WTC11 (cell line): Measurements from ENCODE around the gene AR. TPM values are rescaled to one million over a fixed set of nuclear protein-coding genes. Genes with fewer than 3 reads are reported as not detected.
A peak's percentile ranks its signal among the peaks of the same experiment; 100 is the strongest.

Source experiments
- ATAC-seq: fragments of 200-7000 bp; cut with Tn5 transposase; 2 replicates; pipeline ENCODE4 v1.10.0; 2021; ENCODE audit warnings: mild to moderate bottlenecking, moderate library complexity
- CTCF ChIA-PET: fragments of 300-600 bp; sonication (Branson Sonifier 250); formaldehyde crosslinking; loops from one replicate; lab custom pipeline; 2021; ENCODE audit warnings: antibody characterized with exemption; lab: Charles Lee
- POLR2A ChIA-PET: fragments of 350-600 bp; sonication (Branson Sonifier 250); formaldehyde crosslinking; loops from one replicate; lab custom pipeline; 2021; ENCODE audit warnings: antibody characterized with exemption; lab: Charles Lee
- DNase-seq: peaks from one replicate; pipeline ENCODE4 v3.0.0; 2021; ENCODE audit warnings: low spot score
- H3K27ac Mint-ChIP-seq: 2 replicates; pipeline ENCODE4 v1.8.0; 2021; ENCODE audit warnings: mixed read lengths
- H3K27me3 Mint-ChIP-seq: 2 replicates; pipeline ENCODE4 v1.8.0; 2021; ENCODE audit warnings: low read depth, mild to moderate bottlenecking, moderate library complexity, mixed read lengths
- H3K36me3 Mint-ChIP-seq: 2 replicates; pipeline ENCODE4 v1.8.0; 2021; ENCODE audit warnings: mixed read lengths
- H3K4me1 Mint-ChIP-seq: 2 replicates; pipeline ENCODE4 v1.8.0; 2022; ENCODE audit warnings: mixed read lengths
- H3K4me3 Mint-ChIP-seq: 2 replicates; pipeline ENCODE4 v1.8.0; 2021; ENCODE audit warnings: mild to moderate bottlenecking, moderate library complexity, mixed read lengths
- H3K9me3 Mint-ChIP-seq: 2 replicates; pipeline ENCODE4 v1.8.0; 2021; ENCODE audit warnings: mixed read lengths
- CTCF ChIP-seq: fragments of 200-600 bp; IDR thresholded peaks from 2 replicates; pipeline ENCODE4 v1.8.0; 2022; ENCODE audit warnings: antibody characterized with exemption
- E2F1 ChIP-seq: sonication (generic); formaldehyde crosslinking; IDR thresholded peaks from 2 replicates; pipeline ENCODE4 v1.8.0; 2022; ENCODE audit warnings: mild to moderate bottlenecking, missing genetic modification reagents
- ELF4 ChIP-seq: sonication (generic); formaldehyde crosslinking; IDR thresholded peaks from 2 replicates; pipeline ENCODE4 v1.8.1; 2022; ENCODE audit warnings: low read depth, mild to moderate bottlenecking, moderate library complexity, missing genetic modification reagents
- ESRRA ChIP-seq: sonication (generic); formaldehyde crosslinking; IDR thresholded peaks from 2 replicates; pipeline ENCODE4 v1.8.1; 2022; ENCODE audit warnings: mild to moderate bottlenecking, missing genetic modification reagents, borderline replicate concordance
- GRHL2 ChIP-seq: fragments of 250-450 bp; sonication (Bioruptor Pico); IDR thresholded peaks from 2 replicates; pipeline ENCODE4 v1.8.0; 2022; ENCODE audit warnings: mild to moderate bottlenecking, moderate library complexity; ENCODE audit not compliant: insufficient replicate concordance, severe bottlenecking
- IRF1 ChIP-seq: sonication (generic); formaldehyde crosslinking; IDR thresholded peaks from 2 replicates; pipeline ENCODE4 v1.8.0; 2023; ENCODE audit warnings: missing genetic modification reagents
- JUN ChIP-seq: sonication (generic); formaldehyde crosslinking; IDR thresholded peaks from 2 replicates; pipeline ENCODE4 v1.8.0; 2023; ENCODE audit warnings: mild to moderate bottlenecking, missing genetic modification reagents
- KAT7 ChIP-seq: sonication (generic); formaldehyde crosslinking; IDR thresholded peaks from 2 replicates; pipeline ENCODE4 v1.8.1; 2023; ENCODE audit warnings: missing genetic modification reagents, mild to moderate bottlenecking, borderline replicate concordance
- NR2C2 ChIP-seq: sonication (generic); formaldehyde crosslinking; IDR thresholded peaks from 2 replicates; pipeline ENCODE4 v1.8.0; 2022; ENCODE audit warnings: mild to moderate bottlenecking, missing genetic modification reagents
- PRDM15 ChIP-seq: sonication (generic); formaldehyde crosslinking; IDR thresholded peaks from 2 replicates; pipeline ENCODE4 v1.8.0; 2022; ENCODE audit warnings: missing genetic modification reagents
- RELA ChIP-seq: sonication (generic); formaldehyde crosslinking; IDR thresholded peaks from 2 replicates; pipeline ENCODE4 v1.8.1; 2022; ENCODE audit warnings: missing genetic modification reagents, mild to moderate bottlenecking, borderline replicate concordance
- SMAD4 ChIP-seq: sonication (generic); formaldehyde crosslinking; IDR thresholded peaks from 2 replicates; pipeline ENCODE4 v1.8.0; 2022; ENCODE audit warnings: mild to moderate bottlenecking, missing genetic modification reagents
- TEAD4 ChIP-seq: sonication (generic); formaldehyde crosslinking; IDR thresholded peaks from 2 replicates; pipeline ENCODE4 v1.8.0; 2022; ENCODE audit warnings: mild to moderate bottlenecking, missing genetic modification reagents
- ZBTB21 ChIP-seq: sonication (generic); formaldehyde crosslinking; IDR thresholded peaks from 2 replicates; pipeline ENCODE4 v1.8.1; 2023; ENCODE audit warnings: mild to moderate bottlenecking, missing genetic modification reagents, borderline replicate concordance
- total RNA-seq: library from RNA; stranded (reverse); gene quantifications from 3 replicates; pipeline ENCODE4 v1.2.3, GENCODE V29; 2021
- TF ChIP-seq, protein P1 (sequence below): sonication (generic); formaldehyde crosslinking; IDR thresholded peaks from 2 replicates; pipeline ENCODE4 v1.8.1; 2022; ENCODE audit warnings: mild to moderate bottlenecking, moderate library complexity, missing genetic modification reagents
- TF ChIP-seq, protein P2 (sequence below): fragments of 250-450 bp; sonication (Bioruptor Pico); IDR thresholded peaks from 2 replicates; pipeline ENCODE4 v1.8.0; 2021; ENCODE audit warnings: mild to moderate bottlenecking
- TF ChIP-seq, protein P3 (sequence below): sonication (generic); formaldehyde crosslinking; IDR thresholded peaks from 2 replicates; pipeline ENCODE4 v1.8.1; 2023; ENCODE audit warnings: mild to moderate bottlenecking, missing genetic modification reagents
- TF ChIP-seq, protein P4 (sequence below): sonication (generic); formaldehyde crosslinking; IDR thresholded peaks from 2 replicates; pipeline ENCODE4 v1.8.0; 2022; ENCODE audit warnings: mild to moderate bottlenecking, missing genetic modification reagents

The AR gene
- total RNA-seq, 1 experiment from 2014 or later: 10.3 TPM

GRCh38 chrX:67546496-67547423, 2.9 kb downstream of the AR start:
- DNase-seq: no peak
- Mint-ChIP-seq H3K36me3 (no peaks in the 10 kb centered on the region), H3K27ac (0 out of 2 replicates have a peak overlapping the region, but pooled peaks have one; percentile 27), H3K9me3 (no peaks in the 10 kb centered on the region), H3K4me1 (peaks cover 47% of the 10 kb centered on the region), H3K27me3 (peaks cover 16% of the 10 kb centered on the region), H3K4me3 (peak overlapping the region; percentile 88)
- ChIA-PET POLR2A (no interaction called here), CTCF (interaction anchor here (1.2 kb wide), 1 partner anchor 9 kb away, joined by 3 read pairs; no protein-coding TSS in a partner anchor)
- no peak for ATAC-seq
- TF ChIP-seq GRHL2 (CRISPR knock-in tag) (no peak), PRDM15 (CRISPR knock-in tag) (no peak), ELF4 (CRISPR knock-in tag) (no peak), JUN (CRISPR knock-in tag) (no peak), KAT7 (CRISPR knock-in tag) (no peak), TEAD4 (no peak), E2F1 (CRISPR knock-in tag) (no peak), IRF1 (CRISPR knock-in tag) (no peak), CTCF (no peak), NR2C2 (CRISPR knock-in tag) (no peak), SMAD4 (CRISPR knock-in tag) (no peak)
- TF ChIP-seq, protein P1, sequence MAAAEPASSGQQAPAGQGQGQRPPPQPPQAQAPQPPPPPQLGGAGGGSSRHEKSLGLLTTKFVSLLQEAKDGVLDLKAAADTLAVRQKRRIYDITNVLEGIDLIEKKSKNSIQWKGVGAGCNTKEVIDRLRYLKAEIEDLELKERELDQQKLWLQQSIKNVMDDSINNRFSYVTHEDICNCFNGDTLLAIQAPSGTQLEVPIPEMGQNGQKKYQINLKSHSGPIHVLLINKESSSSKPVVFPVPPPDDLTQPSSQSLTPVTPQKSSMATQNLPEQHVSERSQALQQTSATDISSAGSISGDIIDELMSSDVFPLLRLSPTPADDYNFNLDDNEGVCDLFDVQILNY: no peak

DNA sequence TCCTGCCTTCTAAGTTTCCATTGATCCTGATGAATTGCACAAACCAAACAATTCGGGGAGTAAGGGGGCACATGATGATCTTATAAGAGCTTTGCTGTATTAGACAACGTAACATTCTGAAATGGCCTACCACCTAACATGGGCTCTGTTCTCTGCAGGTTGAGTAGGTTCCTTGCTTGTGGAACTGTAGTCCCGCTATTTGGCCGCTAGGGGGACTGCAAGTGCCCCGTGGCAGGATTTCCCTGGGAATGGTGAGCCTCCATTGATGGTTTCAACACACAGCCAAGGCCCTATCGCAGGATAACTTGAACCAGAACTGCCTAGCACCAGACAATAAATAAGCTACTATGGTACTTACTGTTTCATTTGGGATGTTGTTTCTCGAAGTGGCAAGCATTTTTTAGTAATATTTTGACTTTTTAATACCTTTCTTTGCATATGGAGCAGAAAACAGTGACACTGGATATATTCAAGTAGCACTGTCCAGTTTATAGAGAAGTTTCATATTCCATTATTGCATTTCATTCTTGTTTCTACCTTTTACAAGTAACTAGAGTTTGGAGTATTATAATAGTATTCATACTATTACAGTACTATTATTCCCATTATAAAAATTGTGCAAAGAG, 11.9 kb downstream of the AR start:
- peaks cover 10% of the 10 kb centered on the region; the same call in 1 of the 2 replicates for H3K9me3 Mint-ChIP-seq
- H3K36me3 Mint-ChIP-seq: peaks cover 16% of the 10 kb centered on the region
- peaks cover 5% of the 10 kb centered on the region for H3K4me1 Mint-ChIP-seq
- no peak overlapping the region for H3K4me3 Mint-ChIP-seq
- ChIA-PET POLR2A (no interaction called here), CTCF (interaction anchor here (0.7 to 1.6 kb wide), 2 partner anchors 9 to 162 kb away, joined by 3 to 5 read pairs; no protein-coding TSS in a partner anchor)
- peak; percentile 41 for DNase-seq
- H3K27ac Mint-ChIP-seq: no peak overlapping the region
- ATAC-seq: peak; percentile 75
- H3K27me3 Mint-ChIP-seq: no peaks in the 10 kb centered on the region
- TF ChIP-seq, protein P2, sequence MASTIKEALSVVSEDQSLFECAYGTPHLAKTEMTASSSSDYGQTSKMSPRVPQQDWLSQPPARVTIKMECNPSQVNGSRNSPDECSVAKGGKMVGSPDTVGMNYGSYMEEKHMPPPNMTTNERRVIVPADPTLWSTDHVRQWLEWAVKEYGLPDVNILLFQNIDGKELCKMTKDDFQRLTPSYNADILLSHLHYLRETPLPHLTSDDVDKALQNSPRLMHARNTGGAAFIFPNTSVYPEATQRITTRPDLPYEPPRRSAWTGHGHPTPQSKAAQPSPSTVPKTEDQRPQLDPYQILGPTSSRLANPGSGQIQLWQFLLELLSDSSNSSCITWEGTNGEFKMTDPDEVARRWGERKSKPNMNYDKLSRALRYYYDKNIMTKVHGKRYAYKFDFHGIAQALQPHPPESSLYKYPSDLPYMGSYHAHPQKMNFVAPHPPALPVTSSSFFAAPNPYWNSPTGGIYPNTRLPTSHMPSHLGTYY: no peak
- no peak for TF ChIP-seq ESRRA (CRISPR knock-in tag)
- TF ChIP-seq, protein P3, sequence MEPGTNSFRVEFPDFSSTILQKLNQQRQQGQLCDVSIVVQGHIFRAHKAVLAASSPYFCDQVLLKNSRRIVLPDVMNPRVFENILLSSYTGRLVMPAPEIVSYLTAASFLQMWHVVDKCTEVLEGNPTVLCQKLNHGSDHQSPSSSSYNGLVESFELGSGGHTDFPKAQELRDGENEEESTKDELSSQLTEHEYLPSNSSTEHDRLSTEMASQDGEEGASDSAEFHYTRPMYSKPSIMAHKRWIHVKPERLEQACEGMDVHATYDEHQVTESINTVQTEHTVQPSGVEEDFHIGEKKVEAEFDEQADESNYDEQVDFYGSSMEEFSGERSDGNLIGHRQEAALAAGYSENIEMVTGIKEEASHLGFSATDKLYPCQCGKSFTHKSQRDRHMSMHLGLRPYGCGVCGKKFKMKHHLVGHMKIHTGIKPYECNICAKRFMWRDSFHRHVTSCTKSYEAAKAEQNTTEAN: no peak
- TF ChIP-seq, protein P4, sequence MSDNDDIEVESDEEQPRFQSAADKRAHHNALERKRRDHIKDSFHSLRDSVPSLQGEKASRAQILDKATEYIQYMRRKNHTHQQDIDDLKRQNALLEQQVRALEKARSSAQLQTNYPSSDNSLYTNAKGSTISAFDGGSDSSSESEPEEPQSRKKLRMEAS (CRISPR knock-in tag): no peak
- TF ChIP-seq RELA: no peak
- peak; percentile 57 for TF ChIP-seq CTCF
- no peak for TF ChIP-seq ZBTB21
